Fibroblast of skin of scalp (primary cell): Measurements from ENCODE around the gene HS2ST1.

Source experiments
- DNase-seq: peaks from one replicate; pipeline ENCODE4 v3.0.0-alpha.2; 2013

HS2ST1 gene

GRCh38 chr1:87143413-87144135 lies 229.1 kb downstream of the HS2ST1 start:
- no peak for DNase-seq

DNA sequence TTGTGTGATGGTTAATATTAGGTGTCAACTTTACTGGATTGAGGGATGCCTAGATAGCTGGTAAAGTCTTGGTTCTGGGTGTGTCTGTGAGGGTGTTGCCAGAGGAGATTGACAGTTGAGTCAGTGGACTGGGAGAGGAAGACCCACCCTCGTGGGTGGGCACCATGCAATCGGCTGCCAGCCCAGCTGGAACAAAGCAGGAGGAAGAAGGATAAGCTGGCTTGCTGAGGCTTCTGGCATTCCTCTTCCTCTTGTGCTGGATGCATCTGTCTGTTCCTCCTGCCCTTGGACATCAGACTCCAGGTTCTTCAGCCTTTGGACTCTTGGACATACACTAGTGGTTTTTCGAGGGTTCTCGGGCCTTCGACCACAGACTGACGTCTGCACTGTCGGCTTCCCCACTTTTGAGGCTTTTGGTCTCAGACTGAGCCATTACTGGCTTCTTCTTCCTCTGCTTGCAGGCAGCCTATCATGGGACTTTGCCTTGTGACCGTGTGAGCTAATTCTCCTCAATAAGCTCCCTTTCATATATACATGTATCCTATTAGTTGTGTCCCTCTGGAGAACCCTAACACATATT lies 230.0 kb downstream of the HS2ST1 start:
- no peak for DNase-seq

DNA sequence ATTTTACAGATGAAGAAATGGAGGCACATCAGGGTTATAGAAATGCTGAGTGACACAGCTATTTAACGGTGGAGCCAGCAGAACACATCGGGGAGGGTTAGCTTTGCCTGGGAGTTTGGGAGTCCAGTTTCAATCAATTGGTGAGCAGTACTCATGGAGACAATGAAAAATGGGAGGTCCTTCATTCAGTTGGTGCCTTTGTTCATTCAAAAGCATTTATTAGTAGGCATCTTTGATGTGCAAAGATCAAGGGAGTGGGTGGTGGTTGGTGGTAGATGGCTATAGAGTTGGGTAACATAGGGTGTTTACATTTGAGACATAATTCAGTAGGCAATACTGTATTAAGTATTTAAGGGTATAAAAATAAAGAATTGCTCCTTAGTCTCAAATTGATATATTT lies 230.5 kb downstream of the HS2ST1 start:
- DNase-seq: no peak

GRCh38 chr1:87146538-87146937 lies 232.1 kb downstream of the HS2ST1 start:
- no peak for DNase-seq

DNA sequence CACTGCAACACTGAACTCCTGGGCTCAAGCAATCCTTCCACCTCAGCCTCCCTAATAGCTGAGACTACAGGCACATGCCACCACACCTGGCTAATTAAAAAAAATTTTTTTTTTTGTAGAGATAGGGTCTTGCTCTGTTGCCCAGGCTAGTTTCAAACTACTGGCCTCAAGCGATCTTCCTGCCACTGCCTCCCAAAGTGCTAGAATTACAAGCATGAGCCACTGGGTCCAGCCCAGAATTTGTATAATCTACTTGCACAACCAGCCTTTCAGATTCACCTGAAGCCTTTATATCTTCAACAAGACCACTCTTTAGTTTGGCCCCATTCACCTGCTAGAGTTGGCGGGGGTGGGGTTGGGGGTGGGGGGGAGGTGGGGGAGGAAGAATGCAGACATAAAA lies 232.6 kb downstream of the HS2ST1 start:
- no peak for DNase-seq

DNA sequence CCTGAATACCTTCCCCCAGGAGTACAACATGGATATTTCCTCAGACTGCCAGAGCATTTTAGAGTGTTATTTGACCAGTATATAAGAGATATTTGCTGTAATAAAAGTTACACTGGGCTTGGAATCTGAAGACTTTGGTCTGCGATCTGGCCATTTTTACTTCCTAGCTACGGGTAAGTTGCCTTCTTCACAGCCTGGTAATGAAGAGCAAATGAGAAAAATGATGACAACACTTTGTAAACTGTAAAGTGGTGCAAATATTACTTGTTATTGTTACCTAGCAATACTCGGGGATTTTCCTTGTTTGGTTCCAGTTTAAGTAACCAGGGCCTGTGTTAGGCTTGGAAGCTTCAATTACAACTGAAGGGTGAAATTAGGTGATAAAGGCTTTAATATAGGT lies 233.4 kb downstream of the HS2ST1 start:
- DNase-seq: no peak

GRCh38 chr1:87148661-87149060 lies 234.2 kb downstream of the HS2ST1 start:
- DNase-seq: no peak

DNA sequence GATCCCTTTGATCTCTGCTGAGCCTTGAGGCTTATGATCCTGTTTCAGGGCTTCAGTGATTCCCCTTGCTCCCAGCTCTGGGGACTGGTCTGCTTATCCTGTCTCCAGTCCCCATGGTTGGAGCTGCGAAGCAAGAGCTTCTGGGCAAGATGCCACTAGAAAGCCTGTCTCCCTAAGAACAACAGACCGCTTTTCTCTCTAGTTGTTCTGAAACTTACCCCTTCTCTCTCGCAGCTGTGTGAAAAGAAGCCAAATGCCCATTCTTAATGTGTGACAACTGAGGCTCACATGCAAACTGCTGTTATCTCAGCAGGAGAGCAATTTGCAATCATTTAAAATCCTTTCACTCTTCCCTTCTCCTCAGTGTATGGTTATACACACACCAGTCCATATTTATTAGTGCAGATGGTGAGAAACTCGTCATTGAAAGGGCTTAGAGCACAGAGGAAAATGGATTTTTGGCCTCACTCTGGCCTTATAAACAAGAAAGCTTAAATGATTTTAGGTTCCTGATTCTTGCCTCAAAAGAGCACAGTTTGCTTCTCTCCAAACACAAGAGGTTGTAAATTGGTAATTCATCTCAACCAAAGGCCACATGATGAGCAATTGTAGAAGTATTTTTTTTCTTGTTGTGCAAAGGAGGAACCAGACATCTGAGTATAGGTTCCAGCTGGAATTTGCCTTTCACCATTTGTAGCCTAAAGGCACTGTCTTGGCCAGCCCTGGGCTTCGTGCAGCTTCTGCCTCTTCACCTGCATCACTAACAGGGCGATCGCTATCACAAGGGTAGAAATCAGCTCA lies 235.0 kb downstream of the HS2ST1 start:
- DNase-seq: peak; percentile 66

- DNase-seq: no peak
Measured at GRCh38 chr1:87150143-87150542, 235.7 kb downstream of the HS2ST1 start.

GRCh38 chr1:87151500-87152421 lies 237.3 kb downstream of the HS2ST1 start:
- peak; percentile 79 for DNase-seq

- DNase-seq: peak; percentile 10
Measured at GRCh38 chr1:87154384-87154783, 239.9 kb downstream of the HS2ST1 start.

- no peak for DNase-seq
Measured at GRCh38 chr1:87155170-87155569, 240.7 kb downstream of the HS2ST1 start.

DNA sequence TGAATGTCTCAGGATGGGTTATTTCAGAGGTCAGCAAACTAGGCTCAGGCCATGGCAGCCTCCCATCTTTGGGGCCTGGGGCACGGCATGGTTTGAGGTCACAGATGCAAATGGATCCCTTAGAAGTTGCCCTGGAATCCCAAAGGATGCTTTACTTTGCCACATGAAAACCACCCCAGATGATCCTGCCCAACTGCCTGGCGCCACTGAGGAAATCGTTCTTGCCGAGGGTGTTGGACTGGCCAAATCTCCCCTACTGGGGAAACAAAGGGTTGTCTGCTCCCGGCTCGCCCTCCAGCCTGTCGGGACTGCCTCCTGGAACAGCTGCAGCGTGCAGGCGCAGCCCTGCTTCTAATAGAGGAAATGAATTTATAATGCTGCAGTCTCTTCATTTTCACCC lies 241.2 kb downstream of the HS2ST1 start:
- DNase-seq: no peak

GRCh38 chr1:87156124-87156523 lies 241.7 kb downstream of the HS2ST1 start:
- DNase-seq: no peak

GRCh38 chr1:87159378-87159915 lies 245.0 kb downstream of the HS2ST1 start:
- DNase-seq: no peak
